Endothelial cell of umbilical vein (primary cell): ENCODE measurements around the gene LHX4. TPM values are rescaled to one million over a fixed set of nuclear protein-coding genes. Genes with fewer than 3 reads are reported as not detected.

Experiments
- BruUV-seq: library from RNA; stranded (reverse); fragments of 400-500 nt; replicated peaks from 2 replicates; lab custom pipeline; 2021; lab: Mats Ljungman, UMichigan
- CTCF ChIA-PET: fragments of 300-600, 350-600 bp; sonication (Branson Sonifier 250); formaldehyde crosslinking; loops from one replicate; lab custom pipeline; 2021; ENCODE audit warnings: antibody characterized with exemption, inconsistent platforms; lab: Charles Lee
- POLR2A ChIA-PET: fragments of 300-600, 350-600 bp; sonication (Branson Sonifier 250); formaldehyde crosslinking; loops from one replicate; lab custom pipeline; 2021; ENCODE audit warnings: antibody characterized with exemption, inconsistent platforms; lab: Charles Lee
- DNase-seq: peaks from one replicate; pipeline ENCODE4 v3.0.0-alpha.2; 2011; ENCODE audit warnings: low read depth, low spot score
- FAIRE-seq: peaks from 2 replicates; lab custom pipeline; 2011; peaks lifted over from hg19 to GRCh38; lab: Jason Lieb, UNC
- H2AFZ ChIP-seq: 2 replicates; pipeline ENCODE4 v1.6.0; 2012; ENCODE audit warnings: low read depth, low read length, control low read depth, inconsistent platforms
- H3K27ac ChIP-seq: 2 replicates; pipeline ENCODE4 v1.5.1; 2011; ENCODE audit warnings: low read depth, mild to moderate bottlenecking, control low read depth, low read length, moderate library complexity; ENCODE audit not compliant: insufficient read depth
- H3K27me3 ChIP-seq, 2 experiments: 2 replicates each; pipeline versions ENCODE4 v1.6.0 to v1.6.1; 2011; ENCODE audit warnings: low read length in 2 of 2, mixed read lengths in 1 of 2; ENCODE audit not compliant: control insufficient read depth in 2 of 2, insufficient read depth in 2 of 2
- H3K36me3 ChIP-seq, 2 experiments: 2 replicates in 1 of 2; 3 replicates in 1 of 2; pipeline ENCODE4 v1.5.1; 2011; ENCODE audit warnings: low read length in 2 of 2, mild to moderate bottlenecking in 1 of 2, moderate library complexity in 1 of 2; ENCODE audit not compliant: control insufficient read depth in 2 of 2, insufficient read depth in 2 of 2; ENCODE audit errors: extremely low read depth in 1 of 2
- H3K4me1 ChIP-seq: 3 replicates; pipeline ENCODE4 v1.5.1; 2011; ENCODE audit warnings: mild to moderate bottlenecking, low read length; ENCODE audit not compliant: control insufficient read depth, insufficient read depth; ENCODE audit errors: extremely low read depth
- H3K4me2 ChIP-seq: 2 replicates; pipeline ENCODE4 v1.6.1; 2011; ENCODE audit warnings: low read length, control low read depth, mixed read lengths; ENCODE audit not compliant: insufficient read depth
- H3K4me3 ChIP-seq, 3 experiments: fragments of 200-600 bp in 1 of 3; sonication (generic), shearing (Covaris generic) in 1 of 3; replicated peaks in 1 of 3; 2 replicates each; pipeline ENCODE4 v1.5.1; 2011 to 2016; ENCODE audit warnings: control low read depth in 3 of 3, low read length in 3 of 3, mild to moderate bottlenecking in 2 of 3, inconsistent platforms in 1 of 3, low read depth in 1 of 3, moderate library complexity in 1 of 3; ENCODE audit not compliant: insufficient read depth in 1 of 3
- H3K79me2 ChIP-seq: 2 replicates; pipeline ENCODE4 v1.6.0; 2012; ENCODE audit warnings: low read length, inconsistent platforms; ENCODE audit not compliant: control insufficient read depth, insufficient read depth
- H3K9ac ChIP-seq: replicated peaks from 2 replicates; pipeline ENCODE3; 2011; ENCODE audit warnings: low read length, control low read depth; ENCODE audit not compliant: insufficient read depth; ENCODE audit errors: extremely low read depth
- H3K9me1 ChIP-seq: replicated peaks from 3 replicates; pipeline ENCODE4 v1.6.0; 2011; ENCODE audit warnings: mild to moderate bottlenecking, low read length; ENCODE audit not compliant: control insufficient read depth, insufficient read depth; ENCODE audit errors: extremely low read depth
- H3K9me3 ChIP-seq: replicated peaks from 2 replicates; pipeline ENCODE4 v1.5.1; 2012; ENCODE audit warnings: low read length, inconsistent platforms; ENCODE audit not compliant: control insufficient read depth, insufficient read depth
- H4K20me1 ChIP-seq: replicated peaks from 2 replicates; pipeline ENCODE3; 2011; ENCODE audit warnings: mild to moderate bottlenecking, low read length; ENCODE audit not compliant: control insufficient read depth, insufficient read depth; ENCODE audit errors: extremely low read depth
- CTCF ChIP-seq, 2 donors: IDR thresholded peaks; 1 replicate in 1 of 2; 2 replicates in 1 of 2; pipeline ENCODE4 v1.5.1; 2011; ENCODE audit warnings: low read length in 2 of 2, mild to moderate bottlenecking in 2 of 2, moderate library complexity in 2 of 2, control low read depth in 1 of 2, inconsistent platforms in 1 of 2, low read depth in 1 of 2; ENCODE audit not compliant: insufficient read depth in 1 of 2; ENCODE audit errors: extremely low read depth in 1 of 2
- EZH2 ChIP-seq: IDR thresholded peaks from 2 replicates; pipeline ENCODE4 v1.6.1; 2012; ENCODE audit warnings: borderline replicate concordance, low read depth, mild to moderate bottlenecking, moderate library complexity, low read length, inconsistent platforms; ENCODE audit not compliant: severe bottlenecking
- FOS ChIP-seq: IDR thresholded peaks from 2 replicates; pipeline ENCODE4 v1.6.1; 2011; ENCODE audit warnings: mild to moderate bottlenecking, low read length, moderate library complexity, borderline replicate concordance; ENCODE audit not compliant: insufficient read depth
- GATA2 ChIP-seq: IDR thresholded peaks from 2 replicates; pipeline ENCODE4 v1.7.0; 2011; ENCODE audit warnings: low read depth, mild to moderate bottlenecking, moderate library complexity, mixed read lengths, low read length; ENCODE audit not compliant: insufficient read length, insufficient read depth
- MAX ChIP-seq: IDR thresholded peaks from 2 replicates; pipeline ENCODE4 v1.6.1; 2011; ENCODE audit not compliant: insufficient read depth, insufficient read length
- POLR2A ChIP-seq: IDR thresholded peaks from 2 replicates; pipeline ENCODE4 v1.6.1; 2012; ENCODE audit warnings: low read depth, mild to moderate bottlenecking, control low read depth, low read length
- POLR2AphosphoS5 ChIP-seq: IDR thresholded peaks from 2 replicates; pipeline ENCODE4 v1.6.1; 2012; ENCODE audit warnings: low read depth, mild to moderate bottlenecking, control low read depth, low read length, moderate library complexity; ENCODE audit not compliant: insufficient read depth
- dilution Hi-C: fragments of 300-500 bp; cut with MboI; formaldehyde crosslinking; loops from one replicate; pipeline ENCODE4 v1.15.0; 2019; ENCODE audit warnings: low sequenced_read_pairs; ENCODE audit not compliant: extremely low pct_ligation_motif_present
- intact Hi-C: fragments of 100-400 bp; cut with micrococcal nuclease; formaldehyde crosslinking; loops from one replicate; pipeline ENCODE4 v1.10.0; 2022
- polyA plus RNA-seq, 4 experiments: library from polyadenylated mRNA; depleted of rRNA in 3 of 4; stranded (reverse) in 3 of 4; unstranded in 1 of 4; fragments of >200 nt; gene quantifications; 2 replicates each; pipeline versions ENCODE4 v1.2.1 to v1.2.3, GENCODE V29; 2011 to 2012; ENCODE audit warnings: missing spikeins in 1 of 4
- total RNA-seq: library from RNA; stranded (reverse); gene quantifications from 2 replicates; pipeline ENCODE4 v1.2.3, GENCODE V29; 2021

LHX4 gene
- total and polyA plus RNA-seq, 2 donors (not counting 3 experiments of a cell fraction or from before 2014, with no cell fraction given): not detected

- intact Hi-C loops: no loop called here
- no peak for FAIRE-seq
These were observed 51.4 kb downstream of the LHX4 start for GRCh38 chr1:180281490-180281889.

More at GRCh38 chr1:180281490-180281889, 51.4 kb downstream of the LHX4 start:
- Histone ChIP-seq H3K4me1 (peaks cover 14% of the 10 kb centered on the region), H2AFZ (no peak overlapping the region), H3K36me3 (no peaks in the 10 kb centered on the region), H3K9ac (no peak overlapping the region), H3K4me3 (no peak overlapping the region), H3K27me3 (no peaks in the 10 kb centered on the region), H3K9me1 (no peaks in the 10 kb centered on the region), H3K79me2 (no peaks in the 10 kb centered on the region), H4K20me1 (no peaks in the 10 kb centered on the region), H3K27ac (no peak overlapping the region), H3K9me3 (no peaks in the 10 kb centered on the region), H3K4me2 (no peak overlapping the region)
- no peak for DNase-seq
- ChIA-PET CTCF (interaction anchor here (5.2 kb wide), 1 partner anchor 28 kb away, joined by 18 read pairs; no protein-coding TSS in a partner anchor), POLR2A (no interaction called here)
- no TSS peak for BruUV-seq
- TF ChIP-seq EZH2 (no peak), GATA2 (no peak), POLR2A (no peak), MAX (no peak), POLR2AphosphoS5 (no peak), FOS (no peak), CTCF (IDR thresholded peaks at IDR 0.05; ENCODE audit: extremely low read depth in 1 of 2, insufficient read depth in 1 of 2, low read depth in 1 of 2, low read length in 2 of 2) (no peak)
- dilution Hi-C loops: no loop called here
